ENCODE measurements around the gene PRKACG. TPM values are rescaled to one million over a fixed set of nuclear protein-coding genes. Genes with fewer than 3 reads are reported as not detected.
"Not testable (repeated sequence)": the region's sequence is repeated elsewhere in the genome, so short reads cannot be mapped to it uniquely, and the experiment has no call there.

The PRKACG gene
- total RNA-seq, 4 donors from 2014 or later = not detected

GRCh38 chr9:68998812-68999211 lies 15.1 kb downstream of the PRKACG start:
- TF ChIP-seq CTCF (IDR thresholded peaks at IDR 0.05) = no peak
- no peak for DNase-seq (ENCODE audit: low spot score)
- ATAC-seq (ENCODE audit: low FRiP score) = no peak

GRCh38 chr9:68998385-68998784 lies 15.5 kb downstream of the PRKACG start:
- no peak for ATAC-seq (ENCODE audit: low FRiP score)
- no peak for DNase-seq (ENCODE audit: low spot score)
- no peak for TF ChIP-seq CTCF (IDR thresholded peaks at IDR 0.05)

- ATAC-seq (ENCODE audit: low FRiP score) (no peak), DNase-seq (ENCODE audit: low spot score) (no peak)
- no peak for TF ChIP-seq CTCF (IDR thresholded peaks at IDR 0.05)
Measured at GRCh38 chr9:68997666-68998065, 16.2 kb downstream of the PRKACG start.

- DNase-seq (ENCODE audit: low spot score) (no peak), ATAC-seq (ENCODE audit: low FRiP score) (no peak)
- no peak for TF ChIP-seq CTCF (IDR thresholded peaks at IDR 0.05)
Measured at GRCh38 chr9:68996462-68996861, 17.5 kb downstream of the PRKACG start.

- DNase-seq (ENCODE audit: low spot score) (no peak), ATAC-seq (ENCODE audit: low FRiP score) (no peak)
- TF ChIP-seq CTCF (IDR thresholded peaks at IDR 0.05) = no peak
Measured at GRCh38 chr9:68995776-68996175, 18.1 kb downstream of the PRKACG start.

- no peak for TF ChIP-seq CTCF (IDR thresholded peaks at IDR 0.05)
- DNase-seq (ENCODE audit: low spot score) (no peak), ATAC-seq (ENCODE audit: low FRiP score) (no peak)
Measured at GRCh38 chr9:68991457-68991856, 22.5 kb downstream of the PRKACG start.

- DNase-seq (ENCODE audit: low spot score); ATAC-seq (ENCODE audit: low FRiP score): not testable (repeated sequence)
Measured at GRCh38 chr9:68986949-68987348, 27.0 kb downstream of the PRKACG start.
